Mesothelial cell of epicardium (in vitro differentiated cells): ENCODE results near the gene FBXL16. TPM values are rescaled to one million over a fixed set of nuclear protein-coding genes. Genes with fewer than 3 reads are reported as not detected.

Source experiments
- DNase-seq, 2 experiments: peaks; one replicate each; pipeline ENCODE4 v3.0.0; 2021; ENCODE audit warnings: low spot score in 2 of 2; ENCODE audit not compliant: unreplicated experiment in 2 of 2
- H3K27ac Mint-ChIP-seq: 2 replicates; pipeline ENCODE4 v1.8.0; 2021; ENCODE audit warnings: mixed read lengths
- H3K27me3 Mint-ChIP-seq: 2 replicates; pipeline ENCODE4 v1.8.0; 2021; ENCODE audit warnings: low read depth, mixed read lengths
- H3K36me3 Mint-ChIP-seq: 2 replicates; pipeline ENCODE4 v1.8.0; 2021; ENCODE audit warnings: mixed read lengths
- H3K4me1 Mint-ChIP-seq: 2 replicates; pipeline ENCODE4 v1.8.0; 2021; ENCODE audit warnings: mixed read lengths
- H3K4me3 Mint-ChIP-seq: 2 replicates; pipeline ENCODE4 v1.8.0; 2021; ENCODE audit warnings: mild to moderate bottlenecking, moderate library complexity, mixed read lengths
- H3K9me3 Mint-ChIP-seq: 2 replicates; pipeline ENCODE4 v1.8.0; 2021; ENCODE audit warnings: mixed read lengths
- CTCF ChIP-seq: fragments of 200-600 bp; sonication (generic); IDR thresholded peaks from one replicate; pipeline ENCODE4 v1.5.0; 2021; ENCODE audit warnings: antibody characterized with exemption; ENCODE audit not compliant: unreplicated experiment
- total RNA-seq: library from RNA; stranded (reverse); gene quantifications from 3 replicates; pipeline ENCODE4 v1.2.1, GENCODE V29; 2021

FBXL16 gene
- total RNA-seq, 1 donor from 2014 or later = 0.85 TPM

GRCh38 chr16:725041-725376 lies 19.4 kb upstream of the FBXL16 start:
- Mint-ChIP-seq H3K9me3 (no peaks in the 10 kb centered on the region), H3K27ac (no peak overlapping the region), H3K36me3 (no peaks in the 10 kb centered on the region), H3K4me3 (no peak overlapping the region), H3K4me1 (peaks cover 4% of the 10 kb centered on the region), H3K27me3 (peaks cover 18% of the 10 kb centered on the region)
- TF ChIP-seq CTCF = no peak
- DNase-seq = no peak

GRCh38 chr16:724188-725040 lies 18.8 kb upstream of the FBXL16 start:
- Mint-ChIP-seq H3K27ac (no peak overlapping the region), H3K4me3 (no peak overlapping the region), H3K27me3 (peaks cover 18% of the 10 kb centered on the region), H3K9me3 (no peaks in the 10 kb centered on the region), H3K4me1 (peaks cover 7% of the 10 kb centered on the region), H3K36me3 (no peaks in the 10 kb centered on the region)
- TF ChIP-seq CTCF = no peak
- no peak for DNase-seq

- H3K36me3 Mint-ChIP-seq = no peaks in the 10 kb centered on the region
- H3K27ac Mint-ChIP-seq = no peak overlapping the region
- no peak overlapping the region for H3K4me3 Mint-ChIP-seq
- H3K9me3 Mint-ChIP-seq = no peaks in the 10 kb centered on the region
- peaks cover 10% of the 10 kb centered on the region for H3K4me1 Mint-ChIP-seq
- peaks cover 18% of the 10 kb centered on the region for H3K27me3 Mint-ChIP-seq
- no peak for DNase-seq
- TF ChIP-seq CTCF = no peak
These were observed 18.1 kb upstream of the FBXL16 start for GRCh38 chr16:723695-724094.

- no peaks in the 10 kb centered on the region for H3K36me3 Mint-ChIP-seq
- DNase-seq = no peak
- peaks cover 10% of the 10 kb centered on the region for H3K4me1 Mint-ChIP-seq
- H3K9me3 Mint-ChIP-seq = no peaks in the 10 kb centered on the region
- no peak for TF ChIP-seq CTCF
- H3K4me3 Mint-ChIP-seq = peak overlapping the region; percentile 26
- H3K27me3 Mint-ChIP-seq = peaks cover 16% of the 10 kb centered on the region
- H3K27ac Mint-ChIP-seq = no peak overlapping the region
These were observed 17.4 kb upstream of the FBXL16 start for GRCh38 chr16:722835-723633.

- no peak overlapping the region for H3K27ac Mint-ChIP-seq
- TF ChIP-seq CTCF = no peak
These were observed 16.4 kb upstream of the FBXL16 start for GRCh38 chr16:721765-722540.

More at GRCh38 chr16:721765-722540, 16.4 kb upstream of the FBXL16 start:
- no peaks in the 10 kb centered on the region for H3K36me3 Mint-ChIP-seq
- H3K4me3 Mint-ChIP-seq = peak overlapping the region; percentile 40
- DNase-seq = no peak
- peaks cover 10% of the 10 kb centered on the region for H3K4me1 Mint-ChIP-seq
- H3K9me3 Mint-ChIP-seq = no peaks in the 10 kb centered on the region
- H3K27me3 Mint-ChIP-seq = peaks cover 18% of the 10 kb centered on the region
